T follicular helper cell (primary cell): ENCODE measurements around the gene SEMA5A.
"Not testable (repeated sequence)": the region's sequence is repeated elsewhere in the genome, so short reads cannot be mapped to it uniquely, and the experiment has no call there.

Experiments
- DNase-seq: peaks from one replicate; pipeline ENCODE4 v3.0.0-alpha.2; 2020; ENCODE audit warnings: low read depth

Gene SEMA5A

GRCh38 chr5:9358961-9359685, 186.8 kb downstream of the SEMA5A start:
- no peak for DNase-seq

DNA sequence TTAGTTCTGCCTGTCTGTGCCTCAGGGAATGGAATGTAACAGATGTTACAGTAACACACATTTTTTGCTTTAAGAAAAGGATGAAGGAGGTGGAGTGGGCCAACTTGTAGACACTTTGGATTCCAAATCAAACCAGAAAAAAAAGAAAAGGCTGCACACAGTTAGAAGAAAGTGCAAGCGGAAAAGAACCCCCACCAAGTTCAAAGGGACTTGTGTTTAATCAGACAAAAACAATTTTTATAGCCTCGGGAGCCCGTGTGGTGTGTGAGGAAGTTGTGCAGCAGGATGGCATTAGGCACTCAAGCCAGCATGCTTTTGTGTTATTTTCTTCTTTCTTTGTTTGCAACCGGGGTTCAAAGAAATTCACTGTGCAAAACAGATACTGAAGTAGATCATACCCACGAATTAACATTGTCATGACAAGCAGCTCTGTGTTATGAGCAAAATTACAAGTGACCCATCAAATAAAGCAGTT, 189.5 kb downstream of the SEMA5A start:
- no peak for DNase-seq

DNA sequence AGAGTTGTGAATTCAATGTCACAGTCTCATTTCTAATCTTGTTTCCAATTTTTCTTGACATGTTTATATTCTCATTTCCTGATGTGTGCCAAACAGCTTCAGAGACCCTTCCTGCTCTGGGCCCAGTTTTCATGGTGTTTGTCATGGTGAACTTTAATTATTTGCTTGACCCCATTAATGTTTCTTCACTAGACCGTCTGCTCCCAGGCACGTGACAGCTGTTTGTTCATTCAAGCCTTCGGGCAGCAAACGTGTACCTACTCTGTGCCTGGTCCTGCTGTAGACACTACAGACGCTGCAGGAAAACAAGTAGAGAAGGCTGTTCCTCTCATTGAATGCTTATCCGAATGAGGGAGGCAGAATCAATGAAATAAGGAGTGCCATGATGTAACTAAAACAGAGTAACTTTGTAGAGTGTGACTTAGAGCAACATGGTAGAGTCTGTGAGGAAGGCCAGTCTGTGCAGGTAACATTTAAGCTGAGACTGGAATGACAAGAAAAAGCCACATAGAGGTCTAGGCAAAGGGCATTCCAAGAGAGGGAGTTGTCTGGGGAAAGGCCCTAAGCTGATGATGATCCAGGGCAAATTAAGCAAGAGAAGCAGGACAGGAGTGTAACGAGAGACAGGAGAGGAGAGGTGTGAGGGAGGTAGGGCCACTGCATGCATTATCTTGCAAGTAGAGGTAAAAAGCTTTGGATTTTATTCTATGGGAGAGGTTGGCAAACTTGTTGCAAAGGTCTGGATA, 191.4 kb downstream of the SEMA5A start:
- no peak for DNase-seq

- not testable (repeated sequence) for DNase-seq
Measured at GRCh38 chr5:9353048-9353447, 192.8 kb downstream of the SEMA5A start.

- no peak for DNase-seq
Measured at GRCh38 chr5:9351546-9351945, 194.3 kb downstream of the SEMA5A start.

GRCh38 chr5:9350301-9350797, 195.5 kb downstream of the SEMA5A start:
- no peak for DNase-seq

- DNase-seq, result no peak
Measured at GRCh38 chr5:9348401-9348996, 197.4 kb downstream of the SEMA5A start.

GRCh38 chr5:9347541-9348295, 198.2 kb downstream of the SEMA5A start:
- DNase-seq, result no peak

DNA sequence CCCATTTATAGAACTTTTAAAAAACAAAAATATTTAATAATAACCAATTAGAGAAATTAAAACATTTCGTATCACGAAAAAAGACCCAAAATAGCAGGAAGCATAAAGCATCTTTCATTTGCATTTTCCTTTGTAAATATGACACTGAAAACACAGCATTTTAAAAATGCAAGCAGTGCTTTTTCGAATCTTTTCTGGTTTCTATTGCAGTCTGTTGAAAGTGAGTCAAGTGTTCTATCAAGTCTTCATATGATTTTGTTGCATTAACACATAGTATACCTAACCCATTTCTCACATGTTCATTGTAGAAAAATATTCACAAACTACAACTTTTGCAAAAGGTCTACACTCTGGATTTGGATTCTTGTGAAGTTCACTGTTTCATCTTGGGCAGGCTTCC, 198.8 kb downstream of the SEMA5A start:
- DNase-seq, result no peak

DNA sequence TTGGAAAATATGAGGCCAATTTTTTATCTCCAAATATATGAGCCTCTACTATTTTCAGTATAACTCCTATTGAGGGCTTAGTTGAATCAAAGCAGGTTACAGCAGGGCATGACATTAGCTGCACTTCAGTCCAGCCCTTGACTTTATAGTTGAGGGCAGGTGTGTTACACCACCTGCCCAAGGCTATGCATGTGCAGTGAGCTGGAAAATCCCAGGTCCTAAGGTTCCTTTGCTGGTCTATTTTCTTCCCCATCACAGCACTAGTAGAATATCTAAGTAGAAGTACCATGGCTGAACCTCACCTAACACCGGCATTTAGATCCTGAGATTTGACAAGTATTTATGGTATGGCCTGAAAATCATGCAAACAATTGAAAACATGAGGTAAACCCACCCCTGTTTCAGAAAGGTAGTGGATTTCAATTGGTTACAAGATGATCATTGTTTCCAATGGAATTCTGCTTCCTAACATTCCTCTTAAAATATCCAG, 201.1 kb downstream of the SEMA5A start:
- no peak for DNase-seq

DNA sequence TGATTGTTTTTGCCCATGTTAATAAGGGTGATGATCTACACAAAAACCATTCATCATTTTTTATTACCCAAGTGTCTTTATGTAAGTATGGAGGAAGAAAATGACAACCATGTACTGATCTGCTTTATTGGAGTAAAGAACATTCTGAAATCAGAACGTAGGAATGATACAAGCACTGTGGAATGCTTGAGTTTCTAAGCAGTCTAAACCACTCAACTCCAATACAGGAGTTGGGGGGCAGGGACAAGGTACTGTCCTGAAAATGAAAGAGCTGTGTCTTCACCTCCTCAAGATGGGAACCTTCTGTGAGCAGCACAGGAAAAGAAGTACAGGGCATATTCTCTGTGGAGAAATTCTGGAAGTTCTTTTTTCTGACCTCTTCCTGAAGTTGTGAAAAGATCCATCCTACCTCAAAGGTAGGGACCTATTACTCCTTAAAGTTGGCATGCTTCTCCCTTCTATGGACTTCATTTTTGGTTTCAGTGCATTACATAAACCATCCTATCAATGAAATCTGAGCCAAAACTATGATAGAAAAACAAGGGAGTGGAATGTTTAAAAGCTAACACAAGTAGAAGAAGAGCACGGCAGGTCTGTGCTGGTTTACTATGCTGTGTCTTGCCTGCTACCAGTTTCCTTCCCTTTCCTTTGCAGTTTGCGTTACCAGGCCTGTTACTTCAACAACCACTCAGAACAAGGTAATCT, 202.6 kb downstream of the SEMA5A start:
- no peak for DNase-seq

DNA sequence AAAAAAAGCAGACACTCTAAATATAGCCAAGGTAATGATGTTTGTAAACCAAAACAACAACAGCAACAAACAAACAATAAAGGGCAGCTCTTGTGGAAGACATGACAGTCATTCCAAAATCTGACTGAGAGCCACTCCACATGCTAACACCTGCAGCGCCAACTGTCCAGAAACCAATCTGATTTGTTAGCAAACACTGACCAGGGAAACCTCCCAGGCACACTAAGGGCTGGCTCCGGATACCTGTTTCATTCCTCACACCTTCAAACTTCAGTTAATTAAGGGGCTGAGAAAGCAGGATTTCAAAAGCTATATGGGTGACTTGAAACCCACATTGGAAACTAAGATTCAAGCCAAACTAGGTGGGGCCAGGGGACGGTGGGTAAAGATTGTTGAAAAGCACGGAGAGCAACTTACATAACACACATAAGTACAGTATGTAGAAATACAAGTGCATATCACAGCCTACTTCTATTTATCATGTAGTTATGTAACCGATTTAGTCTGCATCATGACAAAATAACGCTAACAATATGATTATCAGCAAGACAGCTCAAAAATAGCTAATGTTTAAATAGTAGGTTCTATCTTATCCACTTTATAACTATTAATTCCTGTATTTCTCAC, 203.6 kb downstream of the SEMA5A start:
- no peak for DNase-seq

DNA sequence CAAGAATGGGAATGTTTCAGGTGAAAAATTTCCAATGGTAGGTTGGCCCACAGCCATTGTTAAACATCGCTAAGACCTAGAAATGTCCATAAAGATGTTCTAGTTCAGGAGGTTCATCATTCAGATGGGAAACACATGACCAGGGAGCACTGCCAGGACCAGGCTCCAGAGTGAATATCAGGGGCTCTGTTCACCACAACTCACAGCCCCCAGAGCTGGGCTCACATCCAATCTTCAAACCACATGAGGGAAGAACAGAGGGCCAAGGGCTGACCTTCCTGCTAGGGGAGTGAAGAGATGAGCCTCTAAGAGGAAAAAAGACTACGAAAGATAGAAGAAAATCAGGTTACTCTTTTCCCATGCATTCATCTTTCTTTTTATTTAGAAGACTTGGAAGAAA, 205.8 kb downstream of the SEMA5A start:
- DNase-seq, result no peak

GRCh38 chr5:9339206-9339818, 206.6 kb downstream of the SEMA5A start:
- DNase-seq, result no peak

DNA sequence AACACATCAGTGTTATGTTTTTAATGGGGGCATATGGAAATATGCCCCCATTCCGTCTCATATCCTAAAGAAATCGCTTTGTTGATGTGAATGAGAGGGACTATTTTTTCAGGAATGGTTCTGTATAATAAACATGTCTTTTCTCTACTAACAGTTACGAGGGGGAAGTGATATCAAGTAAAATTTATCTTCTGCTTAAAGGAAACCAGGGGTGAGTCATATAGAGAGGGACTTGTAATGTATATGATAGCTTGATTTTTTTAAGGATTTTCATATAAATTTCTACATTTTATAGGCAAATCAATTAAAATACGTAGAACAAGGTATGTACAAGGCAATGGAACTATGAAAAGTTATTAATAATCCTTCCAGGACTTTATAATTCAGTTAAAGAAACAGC, 207.1 kb downstream of the SEMA5A start:
- DNase-seq, result no peak

GRCh38 chr5:9337928-9338595, 207.8 kb downstream of the SEMA5A start:
- DNase-seq, result no peak

DNA sequence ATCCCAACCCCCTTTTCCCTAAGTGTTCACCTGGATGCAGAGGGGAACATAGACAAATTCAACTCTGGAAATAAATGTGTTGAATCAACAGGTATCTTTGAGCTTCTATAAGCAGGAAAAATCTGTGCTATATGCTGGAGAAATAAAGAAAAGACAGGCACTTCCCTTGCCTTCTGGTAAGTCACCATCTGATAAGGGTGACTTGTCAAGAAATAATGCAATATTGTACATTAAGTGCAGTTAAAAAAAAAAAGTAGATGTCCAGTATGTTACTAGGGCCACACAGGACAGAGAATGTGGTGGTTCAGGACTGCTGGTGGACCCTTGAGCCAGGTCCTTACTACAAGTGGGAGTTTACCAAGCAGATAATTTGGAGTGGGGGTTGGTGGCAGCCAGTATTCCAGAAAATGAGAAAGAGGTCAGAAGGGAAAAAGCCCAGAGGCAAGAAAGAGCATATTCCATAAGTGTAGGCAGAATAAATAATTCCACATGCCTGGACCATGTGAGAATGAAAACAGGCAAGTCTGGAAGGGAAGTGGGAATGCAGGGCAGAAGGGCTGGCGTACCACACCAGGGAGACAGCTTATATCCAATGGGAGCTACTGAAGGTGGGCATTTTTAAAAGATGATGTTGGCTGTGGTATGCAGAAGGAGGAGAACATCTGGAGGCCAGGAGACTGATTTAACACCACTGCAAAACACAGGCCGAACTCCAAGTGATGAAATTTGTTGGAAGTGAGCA, 209.9 kb downstream of the SEMA5A start:
- no peak for DNase-seq

GRCh38 chr5:9335269-9335668, 210.6 kb downstream of the SEMA5A start:
- no peak for DNase-seq

DNA sequence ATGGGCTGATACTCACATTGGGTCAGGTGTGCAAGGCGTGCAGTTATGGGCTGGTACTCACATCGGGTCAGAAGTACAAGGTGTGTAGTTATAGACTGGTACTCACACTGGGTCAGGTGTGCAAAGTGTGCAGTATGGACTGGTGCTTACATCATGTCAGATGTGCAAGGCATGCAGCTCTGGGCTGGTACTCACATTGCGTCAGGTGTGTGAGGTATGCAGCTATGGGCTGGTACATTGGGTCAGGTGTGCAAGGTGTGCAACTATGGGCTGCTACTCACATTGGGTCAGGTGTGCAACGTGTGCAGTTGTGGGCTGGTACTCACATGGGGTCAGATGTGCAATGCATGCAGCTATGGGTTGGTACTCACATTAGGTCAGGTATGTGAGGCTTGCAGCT, 213.8 kb downstream of the SEMA5A start:
- no peak for DNase-seq
